AG20443 (cell line): ENCODE measurements around the gene SLC4A2.

Experiments used
- DNase-seq: peaks from one replicate; pipeline ENCODE4 v3.0.0; 2012; ENCODE audit warnings: low spot score, mixed read lengths

The SLC4A2 gene

DNA sequence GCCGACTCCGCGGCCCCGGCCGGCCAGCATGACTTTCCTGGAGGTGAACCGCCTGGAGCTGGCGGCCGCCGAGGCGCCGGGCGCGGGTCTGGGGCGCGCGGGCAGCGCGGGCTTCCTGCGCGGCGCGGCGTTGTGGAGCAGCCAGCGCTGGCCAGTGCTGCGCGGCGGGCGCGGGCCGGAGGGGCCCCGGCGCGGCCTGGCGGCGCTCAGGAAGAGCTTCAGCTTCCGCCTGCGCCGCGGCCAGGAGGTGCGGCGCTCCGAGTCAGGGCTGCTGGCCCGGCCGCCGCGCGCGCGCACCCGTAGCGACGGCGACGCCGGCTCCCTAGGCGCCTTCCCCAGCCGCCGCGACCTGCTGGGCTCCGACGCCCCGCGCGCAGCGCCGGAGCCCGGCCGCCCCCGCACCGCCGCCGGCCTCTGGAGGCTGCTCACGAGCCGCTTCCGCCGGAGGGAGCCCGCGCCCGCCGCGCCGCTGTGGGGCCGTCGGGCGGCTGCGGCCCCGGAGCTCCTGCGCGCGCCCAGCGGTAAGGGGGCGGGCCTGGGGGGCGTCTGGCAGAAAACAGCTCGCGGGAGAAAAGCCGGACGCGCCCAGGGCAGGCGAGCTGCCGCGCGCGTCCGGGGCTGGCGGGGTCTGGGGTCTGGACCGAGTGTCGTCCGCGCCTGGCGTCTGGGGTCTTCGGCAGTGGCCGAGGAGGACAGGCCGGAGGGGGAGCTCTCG lies 55.9 kb downstream of the SLC4A2 start:
- peak; percentile 71 for DNase-seq

DNA sequence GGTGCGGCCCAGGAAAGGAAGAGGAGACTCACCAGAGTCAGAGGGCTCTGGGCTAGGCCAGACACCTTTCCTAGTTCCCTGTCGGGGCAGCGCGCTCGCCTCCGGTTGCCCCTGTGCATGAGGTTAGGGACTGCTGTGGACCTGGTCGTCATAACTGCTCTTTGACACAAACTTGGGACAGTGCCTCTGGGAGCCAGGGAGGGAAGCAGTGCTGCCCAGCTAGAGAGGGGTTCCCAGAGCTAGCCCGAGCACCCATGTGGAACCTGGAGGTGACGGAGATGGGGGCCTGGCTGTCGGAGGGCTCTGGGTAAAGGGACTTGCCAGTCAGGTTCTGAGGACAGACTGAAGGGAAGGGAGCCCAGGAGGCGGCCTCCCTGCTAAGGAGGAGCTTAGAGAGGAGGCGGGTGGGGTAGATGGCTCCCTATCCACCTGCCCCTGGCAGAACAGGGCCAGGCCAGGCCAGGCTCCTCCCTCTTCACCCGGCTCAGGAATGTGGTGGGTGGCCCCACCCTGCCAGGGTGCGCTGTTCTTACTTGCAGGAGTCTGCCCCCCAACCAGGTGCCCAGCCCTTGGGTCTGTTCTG lies 56.5 kb downstream of the SLC4A2 start:
- DNase-seq, result no peak

DNA sequence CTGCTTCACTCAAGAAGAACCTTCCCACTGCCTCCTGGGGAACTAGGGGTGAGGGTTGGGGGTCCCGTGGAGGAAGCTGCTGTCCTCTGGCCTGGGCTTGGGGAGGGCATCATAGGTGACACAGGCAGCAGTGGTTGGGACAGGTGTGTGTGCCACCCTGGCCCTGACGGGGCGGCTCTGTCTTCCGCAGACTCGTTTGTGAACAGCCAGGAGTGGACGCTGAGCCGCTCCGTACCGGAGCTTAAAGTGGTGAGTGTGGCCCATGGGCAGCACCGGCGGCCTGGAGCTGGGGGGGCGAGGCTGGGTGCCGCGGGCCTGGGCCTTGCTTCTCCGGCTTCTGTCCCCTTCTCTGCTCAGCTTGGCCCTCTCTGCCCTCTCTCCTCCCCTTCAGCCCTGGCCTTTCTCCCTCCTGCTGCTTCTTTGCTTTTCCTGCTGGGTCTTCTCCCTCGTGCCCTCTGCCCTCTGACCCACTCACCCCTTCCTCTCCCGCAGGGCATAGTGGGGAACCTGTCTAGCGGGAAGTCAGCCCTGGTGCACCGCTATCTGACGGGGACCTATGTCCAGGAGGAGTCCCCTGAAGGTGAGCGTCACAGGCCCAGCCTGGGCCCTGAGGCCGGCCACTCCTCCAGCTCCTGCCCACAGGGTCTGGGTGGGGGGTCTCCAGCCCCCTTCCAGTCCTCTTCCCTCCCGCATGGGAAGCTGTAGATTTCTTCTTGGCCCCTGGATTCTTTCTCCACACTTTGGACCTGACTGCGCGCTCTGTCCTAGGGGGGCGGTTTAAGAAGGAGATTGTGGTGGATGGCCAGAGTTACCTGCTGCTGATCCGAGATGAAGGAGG lies 57.4 kb downstream of the SLC4A2 start:
- DNase-seq, result no peak

DNA sequence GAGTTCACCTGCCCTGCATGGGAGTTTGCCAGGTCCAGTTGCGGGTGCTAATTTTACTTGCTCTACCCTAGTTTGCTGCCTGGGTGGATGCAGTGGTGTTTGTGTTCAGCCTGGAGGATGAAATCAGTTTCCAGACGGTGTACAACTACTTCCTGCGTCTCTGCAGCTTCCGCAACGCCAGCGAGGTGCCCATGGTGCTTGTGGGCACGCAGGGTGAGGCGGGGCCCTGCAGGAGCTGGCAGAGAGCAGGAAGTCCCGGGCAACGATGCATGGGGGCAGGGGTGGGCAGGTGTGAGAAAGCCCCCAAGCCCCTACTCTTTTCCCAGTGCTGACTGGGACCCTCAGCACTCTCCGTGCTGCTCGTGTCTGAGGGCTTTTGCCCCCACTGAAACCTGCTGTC lies 58.2 kb downstream of the SLC4A2 start:
- DNase-seq, result no peak

DNA sequence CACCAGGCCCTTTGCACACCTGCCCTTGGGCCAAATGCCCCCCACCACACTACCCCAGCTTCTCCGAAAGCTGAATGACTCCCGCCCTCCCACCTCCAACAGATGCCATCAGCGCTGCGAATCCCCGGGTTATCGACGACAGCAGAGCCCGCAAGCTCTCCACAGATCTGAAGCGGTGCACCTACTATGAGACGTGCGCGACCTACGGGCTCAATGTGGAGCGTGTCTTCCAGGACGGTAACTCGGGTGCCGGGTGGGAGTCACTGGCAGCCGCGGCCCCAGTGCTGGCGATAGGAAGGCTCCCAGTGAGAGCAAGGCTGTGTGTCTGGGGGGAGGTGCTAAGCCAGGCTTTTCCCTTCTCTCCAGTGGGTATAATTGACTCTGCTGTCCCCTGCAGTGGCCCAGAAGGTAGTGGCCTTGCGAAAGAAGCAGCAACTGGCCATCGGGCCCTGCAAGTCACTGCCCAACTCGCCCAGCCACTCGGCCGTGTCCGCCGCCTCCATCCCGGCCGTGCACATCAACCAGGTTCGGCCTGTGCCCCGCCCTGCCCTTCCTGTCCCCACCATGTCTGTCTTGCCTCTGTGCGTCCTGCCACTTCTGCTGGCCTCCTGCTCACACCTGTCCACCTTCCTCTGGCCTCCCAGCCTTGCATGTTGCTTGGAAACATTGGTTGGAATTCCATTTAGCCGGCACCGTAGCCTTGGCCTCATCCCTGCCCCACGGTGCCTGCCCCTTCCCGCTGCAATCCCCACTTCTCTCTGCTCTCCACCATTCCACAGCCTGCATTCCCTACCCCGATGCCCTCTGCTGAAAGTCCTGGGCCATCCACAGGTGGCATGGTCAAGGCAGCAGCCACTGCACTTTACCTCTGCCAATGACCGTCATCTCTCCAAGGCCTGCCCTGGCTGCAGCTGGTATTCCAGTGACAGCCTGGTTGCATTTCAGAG lies 59.0 kb downstream of the SLC4A2 start:
- no peak for DNase-seq

DNA sequence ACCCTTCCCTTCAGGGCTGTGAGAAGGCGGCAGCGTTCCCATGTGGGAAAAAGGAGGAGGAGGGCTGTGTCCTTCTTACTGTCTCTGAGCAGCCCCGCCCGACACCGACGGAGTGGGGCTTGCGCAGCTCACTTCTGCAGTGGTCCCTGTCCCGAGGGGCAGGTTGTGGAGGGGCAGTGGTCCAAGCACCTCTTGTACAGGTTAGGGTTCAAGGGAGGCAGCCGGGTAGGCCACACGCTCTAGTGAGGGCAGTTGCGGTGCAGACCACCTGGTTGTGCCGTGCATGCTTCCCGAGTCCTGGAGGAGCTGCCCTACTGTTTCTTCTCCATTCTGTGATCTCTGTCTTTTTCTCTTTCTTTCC lies 59.6 kb downstream of the SLC4A2 start:
- DNase-seq, result no peak

DNA sequence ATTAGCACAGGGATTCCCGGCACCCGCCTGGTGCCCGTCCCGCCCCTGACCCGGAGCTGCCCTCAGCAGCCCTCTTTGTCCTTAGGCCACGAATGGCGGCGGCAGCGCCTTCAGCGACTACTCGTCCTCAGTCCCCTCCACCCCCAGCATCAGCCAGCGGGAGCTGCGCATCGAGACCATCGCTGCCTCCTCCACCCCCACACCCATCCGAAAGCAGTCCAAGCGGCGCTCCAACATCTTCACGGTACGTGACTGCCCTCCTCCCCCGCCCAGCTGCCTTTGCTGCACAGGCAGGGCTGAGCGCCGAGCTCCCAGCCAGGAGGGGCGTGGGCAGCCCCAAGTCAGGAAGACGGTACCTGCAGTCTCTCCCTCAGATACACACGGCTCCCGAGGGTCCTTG lies 60.5 kb downstream of the SLC4A2 start:
- DNase-seq, result no peak

DNA sequence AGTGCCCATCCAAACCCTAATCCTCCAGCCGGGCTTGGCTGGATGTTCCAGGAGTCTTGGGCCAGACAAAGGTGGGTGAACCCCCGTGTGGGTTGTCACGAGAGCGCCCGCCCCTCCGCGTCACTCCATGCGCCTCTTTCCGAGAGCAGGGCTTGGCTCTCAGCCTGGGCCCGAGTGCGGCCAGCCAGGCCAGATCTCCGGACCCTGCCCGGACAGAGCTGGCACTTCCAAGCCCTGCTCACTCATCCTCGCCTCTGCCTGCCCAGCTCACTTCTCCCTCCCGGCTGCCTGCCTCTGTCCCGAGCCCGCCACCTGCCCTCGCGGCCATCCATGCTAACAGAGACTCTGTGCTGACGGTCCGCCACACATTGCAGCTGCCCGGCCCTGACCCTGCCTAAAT lies 61.5 kb downstream of the SLC4A2 start:
- DNase-seq, result no peak

DNA sequence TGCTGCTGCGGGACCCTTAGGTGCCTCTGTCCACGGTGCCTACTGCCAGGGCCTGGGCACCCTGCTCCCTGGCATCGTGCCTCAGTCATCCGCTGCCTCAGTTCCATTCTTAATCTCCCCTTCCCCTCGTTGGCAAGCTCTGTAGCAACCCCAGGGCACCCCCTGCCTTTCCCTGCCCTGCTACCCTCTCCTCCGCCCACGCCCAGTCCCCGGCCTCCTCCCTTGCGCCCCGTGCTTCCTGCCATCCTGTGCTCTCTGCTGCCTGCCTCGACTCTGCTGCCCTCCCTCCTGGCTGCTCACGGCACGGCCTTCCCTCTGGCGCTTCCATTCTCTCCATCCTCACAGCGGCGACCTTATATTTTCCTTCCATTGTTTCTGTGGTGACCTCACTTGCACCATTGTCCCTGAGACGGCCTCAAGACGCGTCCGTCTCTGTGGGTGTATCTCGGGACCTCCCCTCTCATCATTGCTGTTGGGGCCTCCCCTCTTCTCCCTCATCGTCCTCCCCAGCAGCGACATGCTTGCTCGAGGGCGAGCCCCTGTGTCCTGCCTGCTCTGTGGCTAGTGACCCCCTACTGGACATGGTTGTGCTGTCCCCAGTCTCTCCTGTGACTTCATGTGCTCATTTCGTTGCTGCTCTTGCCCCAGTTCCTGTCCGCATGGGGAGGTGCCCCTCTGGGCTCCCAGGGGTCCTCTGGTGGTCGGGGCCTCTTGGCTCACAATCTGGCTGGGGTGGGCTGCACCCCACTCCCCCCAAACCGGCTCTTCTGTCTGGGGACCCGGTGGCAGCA lies 62.2 kb downstream of the SLC4A2 start:
- no peak for DNase-seq

DNA sequence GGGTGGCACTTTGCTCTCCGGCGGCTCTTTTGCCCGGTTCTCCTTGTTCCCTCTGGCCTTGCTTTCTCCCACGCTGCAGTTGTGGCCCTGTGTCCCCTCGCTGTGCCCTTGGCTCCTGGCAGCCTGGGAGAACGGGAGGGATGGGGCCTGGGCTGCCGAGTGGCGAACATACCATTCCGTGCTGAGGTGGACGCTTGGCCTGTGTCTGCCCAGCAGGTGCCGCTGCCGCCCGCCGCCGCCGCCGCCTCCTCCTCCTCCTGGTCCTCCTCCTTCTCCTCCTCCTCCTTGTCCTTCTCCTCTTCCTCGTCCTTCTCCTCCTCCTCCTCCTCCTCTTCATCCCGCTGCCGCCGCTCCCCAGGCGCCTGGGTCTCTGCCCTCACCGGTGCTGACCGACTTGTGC lies 62.9 kb downstream of the SLC4A2 start:
- DNase-seq, result no peak

DNA sequence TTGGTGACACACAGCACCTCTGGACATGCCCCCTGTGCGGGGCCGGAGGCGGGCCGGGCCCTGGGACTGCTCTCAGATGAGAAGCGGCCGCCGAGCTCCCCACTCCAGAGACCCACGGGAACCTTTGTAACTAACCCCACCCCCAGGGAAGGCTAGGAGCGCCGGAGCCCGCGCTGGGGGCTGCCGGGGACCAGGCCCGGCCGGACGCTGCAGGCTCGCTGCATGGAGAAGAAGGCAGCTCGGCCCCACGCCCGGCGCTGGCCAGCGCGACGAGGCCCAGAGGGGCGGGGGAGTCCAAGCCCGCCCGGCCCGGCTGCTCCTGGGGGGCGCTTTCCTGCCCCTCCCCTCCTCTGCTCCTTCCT lies 63.4 kb downstream of the SLC4A2 start:
- no peak for DNase-seq

DNA sequence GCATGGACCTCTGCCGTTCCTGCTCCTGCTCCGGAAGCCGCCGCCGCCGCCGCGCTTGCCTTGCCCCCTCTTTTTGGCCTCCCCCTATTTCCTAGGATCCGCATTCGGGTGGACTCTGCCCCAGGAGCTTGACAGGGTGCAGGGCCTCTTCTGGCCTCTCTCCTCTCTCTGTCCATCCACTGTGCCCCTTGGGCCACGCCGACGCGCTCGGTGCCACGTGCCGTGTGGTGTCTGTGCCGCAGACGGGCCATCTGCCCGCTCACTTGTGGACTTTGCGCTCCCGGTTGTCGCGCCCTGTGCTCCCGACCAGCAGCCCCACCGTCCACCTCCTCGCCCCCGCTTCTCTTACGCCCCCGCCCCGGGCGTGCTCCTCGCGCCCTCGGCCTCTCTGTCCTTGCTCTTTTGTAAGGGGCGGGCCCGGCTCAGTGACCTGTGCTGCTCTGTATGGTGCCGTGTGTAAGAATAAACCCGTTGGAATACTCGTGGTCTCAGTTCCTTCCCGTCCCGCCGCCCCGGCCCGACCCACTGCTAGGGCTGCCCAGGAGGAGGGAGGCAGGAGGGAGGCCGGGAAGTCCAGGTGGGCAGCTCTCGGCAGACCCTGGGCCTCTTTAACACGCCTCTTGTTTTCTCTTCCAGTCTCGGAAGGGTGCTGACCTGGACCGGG lies 63.9 kb downstream of the SLC4A2 start:
- DNase-seq, result no peak

DNA sequence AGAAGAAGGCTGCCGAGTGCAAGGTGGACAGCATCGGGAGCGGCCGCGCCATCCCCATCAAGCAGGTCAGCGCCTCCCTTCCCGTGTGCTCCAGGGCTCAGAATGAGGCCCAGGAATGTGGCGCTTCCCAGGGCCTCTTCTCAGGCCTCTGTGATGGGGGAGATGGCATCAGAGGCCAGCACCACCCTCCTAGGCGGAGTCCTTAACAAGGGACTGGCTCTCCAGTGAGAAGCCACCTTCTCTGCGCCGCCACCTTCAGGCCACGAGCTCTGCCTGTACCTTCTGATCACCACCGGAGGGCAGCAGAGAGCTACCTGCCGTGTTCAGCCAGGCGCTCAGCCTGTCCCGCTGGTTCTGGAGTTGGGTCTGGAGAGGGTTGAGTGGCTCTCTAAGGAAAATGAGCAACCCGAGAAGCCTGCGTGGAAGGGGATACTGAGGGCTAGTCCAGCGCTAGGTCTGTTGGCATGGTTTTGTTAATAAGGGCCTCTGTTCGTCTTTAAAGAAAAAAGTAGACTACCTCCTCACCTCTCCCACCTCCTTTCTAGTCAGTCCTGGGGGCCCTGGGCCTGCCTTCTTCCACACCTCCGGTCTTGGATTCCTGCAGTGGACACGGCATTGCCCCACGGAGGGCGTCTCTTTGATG lies 64.6 kb downstream of the SLC4A2 start:
- DNase-seq, result peak; percentile 96

DNA sequence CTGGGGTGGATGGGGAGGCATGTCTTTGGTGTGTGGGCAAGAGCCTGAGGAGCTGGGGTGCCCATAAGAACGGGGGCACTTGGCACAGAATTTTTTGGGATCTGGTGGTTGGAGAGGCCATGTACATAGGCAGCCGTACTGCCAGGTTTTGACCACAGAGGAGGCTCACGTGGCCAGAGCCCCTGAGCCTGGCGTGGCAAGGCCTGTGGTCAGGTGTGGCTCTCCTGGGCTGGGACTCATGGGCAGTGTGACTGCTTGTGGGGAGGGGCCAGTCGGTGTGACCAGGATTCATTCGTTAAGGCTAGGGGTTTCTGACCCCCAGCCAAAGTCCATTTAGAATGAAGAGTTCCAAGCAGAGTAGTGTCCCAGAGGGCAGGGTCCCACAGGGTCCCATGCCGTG lies 65.1 kb downstream of the SLC4A2 start:
- DNase-seq, result no peak

DNA sequence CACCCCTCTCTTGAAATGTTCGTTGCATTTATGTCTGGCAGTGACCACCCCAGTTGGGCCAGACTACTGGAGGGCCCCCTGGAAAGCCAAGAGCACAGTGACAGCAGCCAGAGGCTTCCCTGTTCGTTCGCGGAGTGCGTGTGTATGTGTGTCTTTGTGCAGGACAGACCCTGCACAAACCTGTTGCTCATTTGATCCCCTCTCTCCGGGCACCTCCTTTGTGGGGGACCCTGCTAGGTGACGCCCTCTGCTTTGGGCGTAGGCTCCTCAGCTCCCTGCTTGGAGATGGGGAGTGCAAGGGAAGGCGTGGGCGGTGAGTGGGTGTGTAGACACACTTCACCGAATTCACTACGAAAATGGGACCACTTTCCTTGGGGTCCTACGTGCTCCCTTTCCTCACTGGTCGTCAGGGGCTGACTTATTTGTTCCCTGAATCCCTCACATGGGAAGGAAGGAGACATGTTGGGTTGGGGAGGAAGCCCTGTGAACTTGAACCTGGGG lies 65.6 kb downstream of the SLC4A2 start:
- no peak for DNase-seq

DNA sequence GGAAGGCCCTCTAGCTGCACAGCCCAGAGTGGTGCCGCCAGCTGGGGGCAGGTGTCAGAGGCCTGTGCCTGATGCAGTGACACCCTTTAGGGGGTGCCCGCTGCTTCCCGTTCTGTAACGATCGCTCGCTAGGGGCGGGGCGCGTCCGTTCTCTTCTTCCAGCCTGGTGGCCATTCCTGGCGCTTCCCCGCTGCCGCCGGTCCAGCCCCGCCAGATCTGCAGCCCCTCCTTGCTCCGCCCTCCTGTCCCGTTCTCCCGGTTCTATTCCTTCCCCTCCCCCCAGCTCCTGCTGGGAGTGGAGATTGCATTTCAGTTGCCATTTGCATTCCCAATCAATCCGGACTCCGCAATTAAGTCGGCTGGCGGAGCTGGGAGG lies 66.1 kb downstream of the SLC4A2 start:
- no peak for DNase-seq

DNA sequence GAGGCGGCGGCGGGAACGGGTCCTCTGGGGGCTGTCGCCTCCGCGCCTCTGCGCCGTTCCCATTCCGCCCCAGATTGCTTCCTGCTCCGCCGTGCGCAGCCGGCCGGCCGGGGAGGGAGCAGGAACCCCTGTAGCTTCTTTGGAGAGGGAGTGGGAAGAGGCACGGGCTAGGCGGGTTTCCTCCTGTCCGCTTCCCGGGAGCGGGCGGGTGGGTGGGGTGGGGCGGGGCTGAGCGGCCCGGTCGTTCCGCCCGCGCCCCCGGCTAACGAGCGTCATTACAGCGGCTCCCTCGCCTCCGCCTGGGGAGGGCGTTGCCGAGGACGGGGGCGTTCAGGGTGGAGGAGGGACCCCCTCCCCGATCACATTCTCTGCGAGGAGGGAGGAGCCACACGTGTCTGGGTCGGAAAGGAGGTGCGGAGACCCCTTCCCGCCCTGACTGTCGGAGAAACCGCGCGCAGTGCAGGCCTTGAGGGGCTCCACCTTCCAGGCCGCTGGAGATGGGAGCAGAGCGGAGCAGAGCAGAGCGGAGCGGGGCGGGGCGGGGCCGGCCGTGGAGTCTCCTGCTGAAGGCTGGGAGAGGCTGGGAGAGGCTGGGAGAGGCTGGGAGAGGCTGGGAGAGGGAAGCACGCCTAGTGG lies 66.6 kb downstream of the SLC4A2 start:
- DNase-seq, result no peak
